NOMO-1 treated with DMSO at 0.1 percent for 48 hours (cell line): ENCODE results near the gene LGI1.
A peak's percentile ranks its signal among the peaks of the same experiment; 100 is the strongest.
"Not testable (repeated sequence)": the region's sequence is repeated elsewhere in the genome, so short reads cannot be mapped to it uniquely, and the experiment has no call there.

Experiments used
- DNase-seq: peaks from one replicate; lab custom pipeline; 2025; ENCODE audit not compliant: unreplicated experiment; lab: John Stamatoyannopoulos, UW

The LGI1 gene

GRCh38 chr10:93804200-93804599 lies 46.5 kb downstream of the LGI1 start:
- no peak for DNase-seq

- no peak for DNase-seq
These were observed 49.2 kb downstream of the LGI1 start for GRCh38 chr10:93806903-93807302.

- no peak for DNase-seq
These were observed 49.6 kb downstream of the LGI1 start for GRCh38 chr10:93807371-93807770.

GRCh38 chr10:93812659-93813338 lies 55.1 kb downstream of the LGI1 start:
- no peak for DNase-seq

- peak; percentile 25 for DNase-seq
These were observed 56.0 kb downstream of the LGI1 start for GRCh38 chr10:93813507-93814465.

GRCh38 chr10:93815304-93816096 lies 57.8 kb downstream of the LGI1 start:
- DNase-seq = no peak

GRCh38 chr10:93816123-93816747 lies 58.5 kb downstream of the LGI1 start:
- DNase-seq = peak; percentile 64

- DNase-seq = no peak
These were observed 60.4 kb downstream of the LGI1 start for GRCh38 chr10:93818086-93818485.

- DNase-seq = no peak
These were observed 61.8 kb downstream of the LGI1 start for GRCh38 chr10:93819520-93819919.

- no peak for DNase-seq
These were observed 62.7 kb downstream of the LGI1 start for GRCh38 chr10:93820434-93820833.

GRCh38 chr10:93821051-93821772 lies 63.5 kb downstream of the LGI1 start:
- DNase-seq = peak; percentile 34

GRCh38 chr10:93826355-93826754 lies 68.6 kb downstream of the LGI1 start:
- no peak for DNase-seq

- no peak for DNase-seq
These were observed 69.5 kb downstream of the LGI1 start for GRCh38 chr10:93827056-93827804.

GRCh38 chr10:93831065-93831464 lies 73.3 kb downstream of the LGI1 start:
- DNase-seq = not testable (repeated sequence)

- no peak for DNase-seq
These were observed 78.0 kb downstream of the LGI1 start for GRCh38 chr10:93835770-93836169.

GRCh38 chr10:93837822-93838221 lies 80.1 kb downstream of the LGI1 start:
- DNase-seq = no peak

- no peak for DNase-seq
These were observed 80.5 kb downstream of the LGI1 start for GRCh38 chr10:93838278-93838677.

GRCh38 chr10:93841961-93842360 lies 84.2 kb downstream of the LGI1 start:
- no peak for DNase-seq

GRCh38 chr10:93844979-93845626 lies 87.4 kb downstream of the LGI1 start:
- DNase-seq = no peak
